K562 (cell line): ENCODE results near the gene CIB2. TPM values are rescaled to one million over a fixed set of nuclear protein-coding genes. Genes with fewer than 3 reads are reported as not detected.

Experiments
- ATAC-seq: fragments of 200-7000 bp; cut with Tn5 transposase; 3 replicates; pipeline ENCODE4 v1.9.1; 2020; ENCODE audit warnings: moderate library complexity
- BruUV-seq: library from RNA; stranded (reverse); fragments of 400-500 nt; replicated peaks from 2 replicates; lab custom pipeline; 2021; lab: Mats Ljungman, UMichigan
- CTCF ChIA-PET: fragments of 300-600 bp; formaldehyde crosslinking; extraction: SDS; loops from one replicate; lab custom pipeline; 2021; ENCODE audit warnings: low intra/inter-chr PET ratio; lab: Yijun Ruan, JAX
- POLR2A ChIA-PET: fragments of 300-600, 350-650 bp; sonication (Branson Sonifier 250); formaldehyde crosslinking; extraction: SDS; loops from one replicate; lab custom pipeline; 2021; ENCODE audit warnings: antibody characterized with exemption, inconsistent platforms; lab: Yijun Ruan, JAX
- DNase-seq, 4 experiments: peaks; one replicate each; pipeline versions ENCODE4 v3.0.0 to v3.0.0-alpha.2; 2011 to 2018; ENCODE audit warnings: low spot score in 3 of 4, mixed read lengths in 3 of 4; ENCODE audit errors: extremely low read depth in 1 of 4
- FAIRE-seq: peaks from 2 replicates; lab custom pipeline; 2011; peaks lifted over from hg19 to GRCh38; lab: Jason Lieb, UNC
- H2AFZ ChIP-seq: 2 replicates; pipeline ENCODE4 v1.6.0; 2011; ENCODE audit warnings: low read depth, low read length, control low read depth, inconsistent platforms
- H3K27ac ChIP-seq: fragments of 200-600 bp; 3 replicates; pipeline ENCODE4 v1.8.0; 2011; ENCODE audit warnings: low read depth, mild to moderate bottlenecking, control low read depth, inconsistent platforms, low read length, moderate library complexity, mixed read lengths; ENCODE audit errors: extremely low read depth
- H3K27me3 ChIP-seq, 2 experiments: fragments of 300-600 bp in 1 of 2; 2 replicates in 1 of 2; 3 replicates in 1 of 2; pipeline versions ENCODE4 v1.6.0 to v1.8.0; 2011; ENCODE audit warnings: inconsistent platforms in 2 of 2, low read length in 2 of 2, mild to moderate bottlenecking in 1 of 2, mixed read lengths in 1 of 2, moderate library complexity in 1 of 2; ENCODE audit not compliant: control insufficient read depth in 2 of 2, insufficient read depth in 2 of 2
- H3K36me3 ChIP-seq: fragments of 300-600 bp; 3 replicates; pipeline ENCODE4 v1.8.0; 2011; ENCODE audit warnings: mild to moderate bottlenecking, low read length, inconsistent platforms; ENCODE audit not compliant: control insufficient read depth, insufficient read depth
- H3K4me1 ChIP-seq, 2 experiments: fragments of 200-600 bp in 1 of 2; replicated peaks in 1 of 2; 2 replicates in 1 of 2; 3 replicates in 1 of 2; pipeline versions ENCODE4 v1.5.1 to v1.8.0; 2011; ENCODE audit warnings: inconsistent platforms in 2 of 2, low read length in 2 of 2, mild to moderate bottlenecking in 1 of 2, mixed read lengths in 1 of 2, moderate library complexity in 1 of 2; ENCODE audit not compliant: control insufficient read depth in 2 of 2, insufficient read depth in 2 of 2
- H3K4me2 ChIP-seq: 2 replicates; pipeline ENCODE4 v1.6.1; 2011; ENCODE audit warnings: low read length, control low read depth, inconsistent platforms, mixed read lengths; ENCODE audit not compliant: insufficient read depth
- H3K4me3 ChIP-seq: fragments of 200-600 bp; sonication (generic), shearing (Covaris generic); 2 replicates; pipeline ENCODE4 v1.5.1; 2016; ENCODE audit warnings: control low read depth, inconsistent platforms
- H3K79me2 ChIP-seq: fragments of 200-600 bp; 3 replicates; pipeline ENCODE4 v1.8.0; 2011; ENCODE audit warnings: low read length, inconsistent platforms; ENCODE audit not compliant: control insufficient read depth, insufficient read depth
- H3K9ac ChIP-seq, 2 experiments: 2 replicates each; pipeline versions ENCODE4 v1.6.0 to v1.6.1; 2011; ENCODE audit warnings: low read depth in 2 of 2, low read length in 2 of 2, control low read depth in 1 of 2, inconsistent platforms in 1 of 2, mild to moderate bottlenecking in 1 of 2, mixed read lengths in 1 of 2; ENCODE audit not compliant: insufficient read depth in 1 of 2
- H3K9me1 ChIP-seq: one replicate; pipeline ENCODE4 v1.6.0; 2011; ENCODE audit warnings: inconsistent platforms, mild to moderate bottlenecking, low read length, moderate library complexity; ENCODE audit not compliant: control insufficient read depth, insufficient read depth
- H3K9me3 ChIP-seq: replicated peaks from 2 replicates; pipeline ENCODE4 v1.5.1; 2011; ENCODE audit warnings: low read depth, low read length, inconsistent platforms; ENCODE audit not compliant: control insufficient read depth, insufficient read depth
- H4K20me1 ChIP-seq: replicated peaks from 2 replicates; pipeline ENCODE4 v1.6.1; 2011; ENCODE audit warnings: low read length, inconsistent platforms, mixed read lengths; ENCODE audit not compliant: control insufficient read depth, insufficient read depth
- NR2C1 ChIP-seq, 2 experiments: fragments of 450-650 bp; IDR thresholded peaks; 2 replicates each; pipeline ENCODE4 v1.6.1; 2017; ENCODE audit warnings: mild to moderate bottlenecking in 2 of 2, antibody characterized with exemption in 1 of 2, inconsistent platforms in 1 of 2, missing compliant biosample characterization in 1 of 2, missing genetic modification characterization in 1 of 2
- NR2C2 ChIP-seq, 2 experiments: fragments of 200-800 bp in 1 of 2; sonication (Bioruptor generic) in 1 of 2; sonication (generic) in 1 of 2; formaldehyde crosslinking in 1 of 2; IDR thresholded peaks; 2 replicates each; pipeline versions ENCODE4 v1.6.1 to v1.8.0; 2016 to 2022; ENCODE audit warnings: mild to moderate bottlenecking in 1 of 2, missing compliant biosample characterization in 1 of 2, missing genetic modification characterization in 1 of 2, missing genetic modification reagents in 1 of 2
- SETDB1 ChIP-seq: IDR thresholded peaks from one replicate; pipeline ENCODE4 v1.6.1; 2012; ENCODE audit warnings: low read length, control low read depth, inconsistent platforms
- ZKSCAN1 ChIP-seq: fragments of 150-350 bp; IDR thresholded peaks from 2 replicates; pipeline ENCODE4 v1.6.1; 2016; ENCODE audit warnings: low read depth, low read length
- WGBS: fragments of 100-300 bp; shearing (Covaris generic); methylation state at CpG from one replicate; pipeline ENCODE4 v1.1.6; 2016; ENCODE audit warnings: low coverage, mixed read lengths; ENCODE audit not compliant: insufficient coverage; ENCODE audit errors: missing lambda C conversion rate; 5-methylcytosine and 5-hydroxymethylcytosine counted together
- in situ Hi-C: fragments of 300-500 bp; cut with MboI; formaldehyde crosslinking; loops from 4 replicates; pipeline ENCODE4 v1.15.0; 2018; ENCODE audit warnings: inconsistent platforms, mixed read lengths
- intact Hi-C: fragments of 100-400 bp; cut with micrococcal nuclease; formaldehyde crosslinking; loops from 2 replicates; pipeline ENCODE4 v1.14.2; 2022
- polyA plus RNA-seq, 8 experiments: library from polyadenylated mRNA; depleted of rRNA in 4 of 8; stranded (reverse) in 5 of 8; unstranded in 3 of 8; fragments of >200 nt; fragmentation: Nextera tagmentation in 2 of 8; fragmentation: Illumina TruSeq in 1 of 8; extraction: Ambion mirVana in 2 of 8; extraction: Trizol in 1 of 8; gene quantifications; 2 replicates each; pipeline versions ENCODE4 v1.2.1 to v1.2.3, GENCODE V29; 2011 to 2014; ENCODE audit warnings: inconsistent platforms in 1 of 8, missing spikeins in 1 of 8
- total RNA-seq, 7 experiments: library from RNA; depleted of rRNA in 6 of 7; stranded (reverse); fragments of >200 nt in 6 of 7; fragmentation: Illumina TruSeq in 2 of 7; extraction: Trizol in 2 of 7; gene quantifications; 2 replicates each; pipeline versions ENCODE4 v1.2.1 to v1.2.3, GENCODE V29; 2011 to 2021; ENCODE audit warnings: low replicate concordance in 1 of 7
- TF ChIP-seq, protein P1 (sequence below): fragments of 450-650 bp; formaldehyde crosslinking; IDR thresholded peaks from 2 replicates; pipeline ENCODE4 v1.4.0; 2022; ENCODE audit warnings: missing genetic modification characterization

The CIB2 gene
- total and polyA plus RNA-seq, 9 of the 15 experiments (the other 6 are each of a cell fraction or from before 2014, with no cell fraction given), result 1.5 to 37.4 (median 19.4) TPM

DNA sequence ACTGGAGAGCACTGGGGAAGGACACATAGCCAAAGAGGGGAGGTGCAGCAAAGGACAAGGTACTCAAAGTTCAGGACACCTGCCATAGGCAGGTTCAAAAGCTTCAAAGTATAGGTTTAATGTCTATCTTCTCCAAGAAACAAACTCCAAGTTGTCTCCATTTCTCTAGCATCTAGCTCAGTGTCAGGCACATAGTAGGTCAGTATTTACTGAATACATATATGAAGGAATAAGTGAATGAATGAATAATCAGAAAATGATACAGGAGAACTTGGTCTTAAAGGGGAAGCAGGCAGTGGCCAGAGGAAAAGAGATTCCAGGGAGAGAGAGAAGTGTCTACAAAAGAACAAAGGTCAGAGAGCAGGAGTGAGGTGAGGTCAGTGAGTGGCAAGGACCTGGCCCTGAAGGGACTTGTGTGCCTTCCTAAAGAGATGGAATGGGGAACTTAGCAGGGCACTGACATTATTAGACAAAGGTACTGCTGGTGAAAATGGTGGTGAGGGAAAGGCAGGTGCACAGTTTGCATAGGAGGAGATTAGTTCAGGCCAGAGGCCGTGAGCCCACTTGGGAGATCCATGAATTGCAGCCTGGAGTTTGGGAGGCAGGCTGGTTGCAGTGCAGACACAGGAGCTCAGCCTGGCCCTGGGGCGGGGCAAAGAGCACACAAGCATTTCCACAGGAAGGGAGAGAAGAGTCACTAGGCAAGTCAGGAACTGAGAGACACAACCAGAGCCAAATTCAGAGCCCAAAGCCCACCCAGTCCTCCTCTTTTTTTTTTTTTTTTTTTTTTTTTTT is 75.1 kb downstream of the CIB2 start:
- FAIRE-seq (no peak), DNase-seq (no peak)
- Histone ChIP-seq H3K9me3 (no peaks in the 10 kb centered on the region), H3K36me3 (peaks cover 9% of the 10 kb centered on the region; the same call in 2 of the 3 replicates), H2AFZ (no peak overlapping the region), H3K9ac (no peak overlapping the region), H3K27ac (no peak overlapping the region), H3K79me2 (no peaks in the 10 kb centered on the region), H4K20me1 (0 out of 2 replicates have a peak, but pooled peaks cover 5% of the 10 kb centered on the region), H3K4me3 (no peak overlapping the region), H3K4me2 (no peak overlapping the region), H3K4me1 (peaks cover 0 to 3% of the 10 kb centered on the region in 2 experiments; a peak in 1 of 5 replicates), H3K27me3 (no peaks in the 10 kb centered on the region)
- in situ Hi-C loops, result no loop called here
- POLR2A ChIA-PET, result interaction anchor here (0.6 to 1.3 kb wide), 2 partner anchors 14 to 24 kb away, joined by 4 to 5 read pairs; no protein-coding TSS in a partner anchor
- no TSS peak for BruUV-seq
- WGBS, result 39% methylated on average over 2 of the region's 2 CpGs
- intact Hi-C loops, result no loop called here
- TF ChIP-seq NR2C1 (IDR thresholded peaks at IDR 0.05) (no peak), NR2C1 (tag; IDR thresholded peaks at IDR 0.05) (peak; percentile 70), ZKSCAN1 (peak; percentile 62; the same call in 1 of the 2 replicates), NR2C2 (CRISPR knock-in tag; IDR thresholded peaks at IDR 0.05) (no peak), NR2C2 (tag; IDR thresholded peaks at IDR 0.05) (peak; percentile 62), SETDB1 (no peak)
- TF ChIP-seq, protein P1, sequence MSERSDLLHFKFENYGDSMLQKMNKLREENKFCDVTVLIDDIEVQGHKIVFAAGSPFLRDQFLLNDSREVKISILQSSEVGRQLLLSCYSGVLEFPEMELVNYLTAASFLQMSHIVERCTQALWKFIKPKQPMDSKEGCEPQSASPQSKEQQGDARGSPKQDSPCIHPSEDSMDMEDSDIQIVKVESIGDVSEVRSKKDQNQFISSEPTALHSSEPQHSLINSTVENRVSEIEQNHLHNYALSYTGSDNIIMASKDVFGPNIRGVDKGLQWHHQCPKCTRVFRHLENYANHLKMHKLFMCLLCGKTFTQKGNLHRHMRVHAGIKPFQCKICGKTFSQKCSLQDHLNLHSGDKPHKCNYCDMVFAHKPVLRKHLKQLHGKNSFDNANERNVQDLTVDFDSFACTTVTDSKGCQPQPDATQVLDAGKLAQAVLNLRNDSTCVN (CRISPR knock-in tag), result no peak
- TF ChIP-seq, all 486 proteins: peak for 3
- no peaks in the 10 kb centered on the region for H3K9me1 ChIP-seq
- CTCF ChIA-PET, result no interaction called here
- ATAC-seq, result 0 out of 3 replicates have a peak, but pooled peaks have one; percentile 27
